Thyroid gland (tissue), 4 donors: ENCODE measurements around the gene DYRK1A. TPM values are rescaled to one million over a fixed set of nuclear protein-coding genes. Genes with fewer than 3 reads are reported as not detected.

Experiments used
- DNase-seq, 2 donors: peaks; one replicate each; pipeline ENCODE4 v3.0.0-alpha.2; 2019
- H3K27ac ChIP-seq, 3 donors: fragments of 200-600 bp; sonication (generic); 1 replicate in 2 of 3; 2 replicates in 1 of 3; pipeline ENCODE4 v1.5.1; 2016 to 2019; ENCODE audit warnings: mild to moderate bottlenecking in 1 of 3, moderate library complexity in 1 of 3
- H3K27me3 ChIP-seq: fragments of 200-600 bp; sonication (generic); one replicate; pipeline ENCODE4 v1.5.1; 2019
- H3K36me3 ChIP-seq, 2 donors: fragments of 200-600 bp; sonication (generic); one replicate each; pipeline ENCODE4 v1.5.1; 2016 to 2019
- H3K4me1 ChIP-seq, 2 donors: fragments of 200-600 bp; sonication (generic); one replicate each; pipeline ENCODE4 v1.5.1; 2017 to 2019
- H3K4me3 ChIP-seq, 3 donors: fragments of 200-600 bp; sonication (generic); replicated peaks in 1 of 3; 1 replicate in 2 of 3; 2 replicates in 1 of 3; pipeline ENCODE4 v1.5.1; 2016; ENCODE audit warnings: mild to moderate bottlenecking in 1 of 3
- H3K9me3 ChIP-seq: fragments of 200-600 bp; sonication (generic); one replicate; pipeline ENCODE4 v1.5.1; 2017
- CTCF ChIP-seq, 6 experiments: fragments of 200-600 bp in 3 of 6; fragments of 450-650 bp in 3 of 6; sonication (generic) in 3 of 6; IDR thresholded peaks; one replicate each; pipeline ENCODE4 v1.5.1; 2016 to 2019; ENCODE audit warnings: antibody characterized with exemption in 6 of 6, mild to moderate bottlenecking in 2 of 6, inconsistent platforms in 1 of 6, moderate library complexity in 1 of 6
- POLR2A ChIP-seq, 2 donors: fragments of 450-650 bp; IDR thresholded peaks; one replicate each; pipeline ENCODE4 v1.6.1; 2017; ENCODE audit warnings: antibody characterized with exemption in 2 of 2, mild to moderate bottlenecking in 2 of 2, moderate library complexity in 1 of 2
- WGBS, 2 donors: methylation state at CpG; one replicate each; pipeline ENCODE4 v1.1.5; 2017; 5-methylcytosine and 5-hydroxymethylcytosine counted together
- intact Hi-C: fragments of 100-400 bp; cut with DNase I; formaldehyde crosslinking; loops from one replicate; pipeline ENCODE4 v1.15.1; 2023
- total RNA-seq, 4 donors: library from RNA; depleted of rRNA; stranded (reverse); fragments of >200 nt; gene quantifications; one replicate each; pipeline ENCODE4 v1.2.3, GENCODE V29; 2016

DYRK1A gene
- total RNA-seq, 4 donors from 2014 or later, result 104 to 299 (median 116) TPM

- intact Hi-C loops, result no loop called here
- H3K27me3 ChIP-seq, result no peaks in the 10 kb centered on the region
Observed at GRCh38 chr21:37391666-37392065, 25.1 kb downstream of the DYRK1A start.

GRCh38 chr21:37392441-37392840 lies 25.9 kb downstream of the DYRK1A start:
- TF ChIP-seq CTCF (IDR thresholded peaks at IDR 0.05) (no peak), POLR2A (IDR thresholded peaks at IDR 0.05) (no peak)
- Histone ChIP-seq H3K4me1 (peaks cover 53 to 64% of the 10 kb centered on the region in 2 donors), H3K36me3 (no peaks in the 10 kb centered on the region), H3K4me3 (no peak overlapping the region), H3K9me3 (no peaks in the 10 kb centered on the region), H3K27ac (no peak overlapping the region), H3K27me3 (no peaks in the 10 kb centered on the region)
- no peak for DNase-seq
- intact Hi-C loops, result no loop called here
- 91 to 98% methylated on average over 4 of the region's 4 CpGs for WGBS, 2 donors

More at GRCh38 chr21:37391666-37392065, 25.1 kb downstream of the DYRK1A start:
- H3K27ac ChIP-seq, result no peak overlapping the region
- TF ChIP-seq POLR2A (IDR thresholded peaks at IDR 0.05) (no peak), CTCF (IDR thresholded peaks at IDR 0.05) (no peak)
- no peak for DNase-seq
- no peak overlapping the region for H3K4me3 ChIP-seq
- peaks cover 52 to 61% of the 10 kb centered on the region in 2 donors for H3K4me1 ChIP-seq
- 50 to 53% methylated on average over 3 of the region's 3 CpGs for WGBS, 2 donors
- no peaks in the 10 kb centered on the region for H3K36me3 ChIP-seq
- no peaks in the 10 kb centered on the region for H3K9me3 ChIP-seq

GRCh38 chr21:37393030-37393429 lies 26.5 kb downstream of the DYRK1A start:
- H3K4me1 ChIP-seq, result peaks cover 49 to 63% of the 10 kb centered on the region in 2 donors
- 85 to 97% methylated on average over 2 of the region's 2 CpGs for WGBS, 2 donors
- intact Hi-C loops, result no loop called here
- TF ChIP-seq CTCF (IDR thresholded peaks at IDR 0.05) (no peak), POLR2A (IDR thresholded peaks at IDR 0.05) (no peak)
- no peaks in the 10 kb centered on the region for H3K27me3 ChIP-seq
- no peak for DNase-seq
- H3K27ac ChIP-seq, result no peak overlapping the region
- H3K9me3 ChIP-seq, result no peaks in the 10 kb centered on the region
- H3K4me3 ChIP-seq, result no peak overlapping the region
- H3K36me3 ChIP-seq, result no peaks in the 10 kb centered on the region

GRCh38 chr21:37393786-37394185 lies 27.2 kb downstream of the DYRK1A start:
- Histone ChIP-seq H3K9me3 (no peaks in the 10 kb centered on the region), H3K4me3 (no peak overlapping the region), H3K4me1 (peaks cover 45 to 63% of the 10 kb centered on the region in 2 donors), H3K27me3 (no peaks in the 10 kb centered on the region), H3K36me3 (no peaks in the 10 kb centered on the region), H3K27ac (no peak overlapping the region)
- WGBS, 2 donors, result 91 to 96% methylated on average over 3 of the region's 3 CpGs
- intact Hi-C loops, result no loop called here
- TF ChIP-seq CTCF (IDR thresholded peaks at IDR 0.05), result no peak
- no peak for TF ChIP-seq POLR2A (IDR thresholded peaks at IDR 0.05)
- DNase-seq, result no peak

- H3K27ac ChIP-seq, result no peak overlapping the region
- no peak for TF ChIP-seq POLR2A (IDR thresholded peaks at IDR 0.05)
- TF ChIP-seq CTCF (IDR thresholded peaks at IDR 0.05), result no peak
- no peak for DNase-seq
- no peak overlapping the region for H3K4me3 ChIP-seq
- H3K36me3 ChIP-seq, result no peaks in the 10 kb centered on the region
- H3K27me3 ChIP-seq, result no peaks in the 10 kb centered on the region
- no peaks in the 10 kb centered on the region for H3K9me3 ChIP-seq
- intact Hi-C loops, result no loop called here
- peaks cover 48 to 67% of the 10 kb centered on the region in 2 donors for H3K4me1 ChIP-seq
- 90 to 95% methylated on average over 2 of the region's 2 CpGs for WGBS, 2 donors
Observed at GRCh38 chr21:37395961-37396360, 29.4 kb downstream of the DYRK1A start.
